HepG2 (cell line): Measurements from ENCODE around the gene ACSF3.

ENCODE experiments used
- ARNT ChIP-seq: fragments of 450-650 bp; IDR thresholded peaks from 2 replicates; pipeline ENCODE4 v1.6.1; 2017
- MAZ ChIP-seq, 2 experiments: sonication (generic) in 1 of 2; formaldehyde crosslinking in 1 of 2; IDR thresholded peaks; 2 replicates each; pipeline versions ENCODE4 v1.5.0 to v1.6.1; 2012 to 2020; ENCODE audit warnings: low read depth in 2 of 2, mild to moderate bottlenecking in 2 of 2, borderline replicate concordance in 1 of 2, improper control_type of control experiment in 1 of 2, low read length in 1 of 2, missing genetic modification reagents in 1 of 2, moderate library complexity in 1 of 2
- RARG ChIP-seq: sonication (generic); formaldehyde crosslinking; IDR thresholded peaks from 2 replicates; pipeline ENCODE4 v1.4.0; 2020; ENCODE audit warnings: low read depth, mild to moderate bottlenecking, missing genetic modification reagents
- SP2 ChIP-seq: sonication (generic); formaldehyde crosslinking; IDR thresholded peaks from 2 replicates; pipeline ENCODE4 v1.5.1; 2020; ENCODE audit warnings: mild to moderate bottlenecking, missing genetic modification reagents
- TF ChIP-seq, protein P1 (sequence below): sonication (generic); formaldehyde crosslinking; IDR thresholded peaks from 2 replicates; pipeline ENCODE4 v1.4.0; 2020; ENCODE audit warnings: missing genetic modification reagents
- TF ChIP-seq, protein P2 (sequence below), 2 experiments: IDR thresholded peaks; 2 replicates each; pipeline ENCODE4 v1.6.1; 2011 to 2012; ENCODE audit warnings: low read length in 2 of 2, borderline replicate concordance in 1 of 2, low read depth in 1 of 2, mild to moderate bottlenecking in 1 of 2, moderate library complexity in 1 of 2

DNA sequence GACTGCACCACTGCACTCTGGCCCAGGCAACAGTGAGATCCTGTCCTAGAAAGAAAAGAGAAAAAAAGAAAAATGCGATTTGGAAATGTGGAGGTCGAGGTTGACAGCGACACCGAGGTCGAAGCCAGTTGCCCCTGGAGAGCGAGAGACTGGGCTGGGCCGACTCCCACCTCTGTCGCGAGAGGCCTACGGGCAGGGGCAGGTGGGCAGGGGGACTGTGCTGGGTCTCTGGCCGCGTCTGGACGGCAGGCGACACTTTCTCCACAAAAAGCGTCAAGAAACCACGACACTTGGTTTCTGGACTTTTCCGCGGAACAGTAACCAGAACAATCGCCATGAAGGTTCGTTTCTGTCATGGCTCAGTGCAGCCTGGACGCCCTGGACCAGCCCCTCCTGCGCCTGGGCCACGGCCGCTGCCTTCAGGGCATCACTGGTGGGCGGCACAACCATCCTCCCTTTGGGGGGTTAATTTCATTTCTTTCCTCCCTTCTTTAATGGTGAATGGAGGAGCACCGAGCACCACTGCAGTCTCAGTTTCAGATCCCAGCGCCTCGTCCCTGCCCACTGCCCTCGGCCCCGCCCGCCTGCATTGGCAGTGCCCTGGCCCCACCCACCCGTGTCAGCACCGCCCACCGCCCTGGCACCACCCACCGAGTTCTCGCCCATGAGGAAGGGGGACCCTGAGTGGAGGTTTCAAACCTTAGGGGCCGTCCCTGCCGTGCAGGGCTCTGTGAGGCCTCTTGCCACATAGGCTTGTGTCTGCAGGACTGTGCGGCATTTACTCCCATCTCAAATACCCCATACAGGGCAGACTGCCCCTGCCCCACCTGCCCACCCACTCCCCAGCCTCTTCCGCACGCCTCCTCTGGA lies 59.4 kb downstream of the ACSF3 start:
- TF ChIP-seq ARNT (no peak), RARG (no peak), SP2 (CRISPR knock-in tag) (no peak), MAZ (IDR thresholded peaks at IDR 0.05; ENCODE audit: borderline replicate concordance, low read depth, low read length) (no peak), MAZ (CRISPR knock-in tag; IDR thresholded peaks at IDR 0.05; ENCODE audit: low read depth) (no peak)
- TF ChIP-seq, protein P1, sequence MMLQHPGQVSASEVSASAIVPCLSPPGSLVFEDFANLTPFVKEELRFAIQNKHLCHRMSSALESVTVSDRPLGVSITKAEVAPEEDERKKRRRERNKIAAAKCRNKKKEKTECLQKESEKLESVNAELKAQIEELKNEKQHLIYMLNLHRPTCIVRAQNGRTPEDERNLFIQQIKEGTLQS (CRISPR knock-in tag) = no peak
- TF ChIP-seq, protein P2, sequence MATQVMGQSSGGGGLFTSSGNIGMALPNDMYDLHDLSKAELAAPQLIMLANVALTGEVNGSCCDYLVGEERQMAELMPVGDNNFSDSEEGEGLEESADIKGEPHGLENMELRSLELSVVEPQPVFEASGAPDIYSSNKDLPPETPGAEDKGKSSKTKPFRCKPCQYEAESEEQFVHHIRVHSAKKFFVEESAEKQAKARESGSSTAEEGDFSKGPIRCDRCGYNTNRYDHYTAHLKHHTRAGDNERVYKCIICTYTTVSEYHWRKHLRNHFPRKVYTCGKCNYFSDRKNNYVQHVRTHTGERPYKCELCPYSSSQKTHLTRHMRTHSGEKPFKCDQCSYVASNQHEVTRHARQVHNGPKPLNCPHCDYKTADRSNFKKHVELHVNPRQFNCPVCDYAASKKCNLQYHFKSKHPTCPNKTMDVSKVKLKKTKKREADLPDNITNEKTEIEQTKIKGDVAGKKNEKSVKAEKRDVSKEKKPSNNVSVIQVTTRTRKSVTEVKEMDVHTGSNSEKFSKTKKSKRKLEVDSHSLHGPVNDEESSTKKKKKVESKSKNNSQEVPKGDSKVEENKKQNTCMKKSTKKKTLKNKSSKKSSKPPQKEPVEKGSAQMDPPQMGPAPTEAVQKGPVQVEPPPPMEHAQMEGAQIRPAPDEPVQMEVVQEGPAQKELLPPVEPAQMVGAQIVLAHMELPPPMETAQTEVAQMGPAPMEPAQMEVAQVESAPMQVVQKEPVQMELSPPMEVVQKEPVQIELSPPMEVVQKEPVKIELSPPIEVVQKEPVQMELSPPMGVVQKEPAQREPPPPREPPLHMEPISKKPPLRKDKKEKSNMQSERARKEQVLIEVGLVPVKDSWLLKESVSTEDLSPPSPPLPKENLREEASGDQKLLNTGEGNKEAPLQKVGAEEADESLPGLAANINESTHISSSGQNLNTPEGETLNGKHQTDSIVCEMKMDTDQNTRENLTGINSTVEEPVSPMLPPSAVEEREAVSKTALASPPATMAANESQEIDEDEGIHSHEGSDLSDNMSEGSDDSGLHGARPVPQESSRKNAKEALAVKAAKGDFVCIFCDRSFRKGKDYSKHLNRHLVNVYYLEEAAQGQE (IDR thresholded peaks at IDR 0.05; ENCODE audit: borderline replicate concordance in 1 of 2, low read depth in 1 of 2, low read length in 2 of 2) = no peak
